GM12801 (cell line): ENCODE results near the gene CSNK1E.

ENCODE experiments used
- CTCF ChIP-seq: IDR thresholded peaks from one replicate; pipeline ENCODE4 v1.5.1; 2011; ENCODE audit warnings: control low read depth; ENCODE audit not compliant: insufficient read length; ENCODE audit errors: extremely low read depth

The CSNK1E gene

GRCh38 chr22:38303974-38304373 is 13.3 kb downstream of the CSNK1E start:
- no peak for TF ChIP-seq CTCF

- TF ChIP-seq CTCF: no peak
These were observed 14.3 kb downstream of the CSNK1E start for GRCh38 chr22:38302906-38303305.

GRCh38 chr22:38300946-38301345 is 16.3 kb downstream of the CSNK1E start:
- no peak for TF ChIP-seq CTCF

GRCh38 chr22:38300197-38300945 is 16.9 kb downstream of the CSNK1E start:
- TF ChIP-seq CTCF: no peak

- TF ChIP-seq CTCF: no peak
These were observed 17.5 kb downstream of the CSNK1E start for GRCh38 chr22:38299770-38300102.

GRCh38 chr22:38298312-38299005 is 18.8 kb downstream of the CSNK1E start:
- no peak for TF ChIP-seq CTCF

GRCh38 chr22:38296372-38296771 is 20.9 kb downstream of the CSNK1E start:
- no peak for TF ChIP-seq CTCF
